Measurements from ENCODE around the gene LRFN5. TPM values are rescaled to one million over a fixed set of nuclear protein-coding genes. Genes with fewer than 3 reads are reported as not detected.

The LRFN5 gene
- total RNA-seq, 6 donors from 2014 or later, result 0.30 to 3.1 (median 0.96) TPM

GRCh38 chr14:41799817-41800216 lies 193.1 kb downstream of the LRFN5 start:
- Histone ChIP-seq H3K27me3 (no peaks in the 10 kb centered on the region), H3K9me3 (no peaks in the 10 kb centered on the region), H3K4me3 (no peak overlapping the region), H3K36me3 (no peaks in the 10 kb centered on the region), H3K27ac (no peak overlapping the region), H3K4me1 (no peaks in the 10 kb centered on the region)
- 64 to 68% methylated on average over 1 of the region's 1 CpG for WGBS, 2 donors
- TF ChIP-seq POLR2A (IDR thresholded peaks at IDR 0.05), result no peak
- TF ChIP-seq EP300 (IDR thresholded peaks at IDR 0.05), result no peak
- no peak for TF ChIP-seq POLR2AphosphoS5 (IDR thresholded peaks at IDR 0.05)
- TF ChIP-seq, protein P1, sequence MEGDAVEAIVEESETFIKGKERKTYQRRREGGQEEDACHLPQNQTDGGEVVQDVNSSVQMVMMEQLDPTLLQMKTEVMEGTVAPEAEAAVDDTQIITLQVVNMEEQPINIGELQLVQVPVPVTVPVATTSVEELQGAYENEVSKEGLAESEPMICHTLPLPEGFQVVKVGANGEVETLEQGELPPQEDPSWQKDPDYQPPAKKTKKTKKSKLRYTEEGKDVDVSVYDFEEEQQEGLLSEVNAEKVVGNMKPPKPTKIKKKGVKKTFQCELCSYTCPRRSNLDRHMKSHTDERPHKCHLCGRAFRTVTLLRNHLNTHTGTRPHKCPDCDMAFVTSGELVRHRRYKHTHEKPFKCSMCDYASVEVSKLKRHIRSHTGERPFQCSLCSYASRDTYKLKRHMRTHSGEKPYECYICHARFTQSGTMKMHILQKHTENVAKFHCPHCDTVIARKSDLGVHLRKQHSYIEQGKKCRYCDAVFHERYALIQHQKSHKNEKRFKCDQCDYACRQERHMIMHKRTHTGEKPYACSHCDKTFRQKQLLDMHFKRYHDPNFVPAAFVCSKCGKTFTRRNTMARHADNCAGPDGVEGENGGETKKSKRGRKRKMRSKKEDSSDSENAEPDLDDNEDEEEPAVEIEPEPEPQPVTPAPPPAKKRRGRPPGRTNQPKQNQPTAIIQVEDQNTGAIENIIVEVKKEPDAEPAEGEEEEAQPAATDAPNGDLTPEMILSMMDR (IDR thresholded peaks at IDR 0.05), result no peak
- ATAC-seq (ENCODE audit: low FRiP score in 2 of 2), result no peak
- no peak for DNase-seq

- no peak overlapping the region for H3K27ac ChIP-seq
- H3K36me3 ChIP-seq, result no peaks in the 10 kb centered on the region
- no peak for TF ChIP-seq POLR2A (IDR thresholded peaks at IDR 0.05)
- TF ChIP-seq, protein P1 (IDR thresholded peaks at IDR 0.05), result no peak
- no peak for TF ChIP-seq POLR2AphosphoS5 (IDR thresholded peaks at IDR 0.05)
- no peak for TF ChIP-seq EP300 (IDR thresholded peaks at IDR 0.05)
- no peaks in the 10 kb centered on the region for H3K27me3 ChIP-seq
- WGBS, 2 donors, result 64 to 77% methylated on average over 5 of the region's 5 CpGs
- DNase-seq, result no peak
- H3K4me1 ChIP-seq, result no peaks in the 10 kb centered on the region
- H3K9me3 ChIP-seq, result no peaks in the 10 kb centered on the region
- no peak overlapping the region for H3K4me3 ChIP-seq
- ATAC-seq (ENCODE audit: low FRiP score in 2 of 2), result no peak
Observed at GRCh38 chr14:41805633-41806032, 199.0 kb downstream of the LRFN5 start.

GRCh38 chr14:41806366-41806975 lies 199.8 kb downstream of the LRFN5 start:
- TF ChIP-seq, protein P1 (IDR thresholded peaks at IDR 0.05), result no peak
- Histone ChIP-seq H3K9me3 (no peaks in the 10 kb centered on the region), H3K27ac (no peak overlapping the region), H3K4me3 (no peak overlapping the region), H3K4me1 (no peaks in the 10 kb centered on the region), H3K27me3 (no peaks in the 10 kb centered on the region), H3K36me3 (no peaks in the 10 kb centered on the region)
- no peak for DNase-seq
- ATAC-seq (ENCODE audit: low FRiP score in 2 of 2), result no peak
- 63 to 72% methylated on average over 5 of the region's 5 CpGs for WGBS, 2 donors

DNA sequence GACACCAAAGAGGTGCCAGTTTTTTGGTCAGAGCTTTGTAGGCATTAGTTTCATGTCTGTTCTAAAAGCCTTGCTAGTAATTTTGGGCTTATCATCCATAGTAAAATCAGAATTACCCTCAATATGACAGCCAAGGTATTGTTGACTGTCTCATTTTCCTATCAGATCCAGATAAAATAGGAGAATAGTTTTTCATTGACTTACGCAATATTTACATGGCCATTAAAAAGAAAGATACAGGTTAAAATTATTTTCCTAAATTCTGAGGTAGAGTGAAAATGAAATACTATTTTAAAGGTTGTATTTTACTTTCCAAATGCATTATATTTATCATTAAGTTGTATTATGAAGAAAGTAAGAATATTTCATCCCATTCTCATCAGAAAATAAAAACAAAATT lies 203.7 kb downstream of the LRFN5 start:
- TF ChIP-seq EP300 (IDR thresholded peaks at IDR 0.05), result no peak
- TF ChIP-seq, protein P1 (IDR thresholded peaks at IDR 0.05), result no peak
- DNase-seq (no peak), ATAC-seq (ENCODE audit: low FRiP score in 2 of 2) (no peak)
- H3K36me3 ChIP-seq, result no peaks in the 10 kb centered on the region
- H3K27ac ChIP-seq, result no peak overlapping the region
- H3K4me1 ChIP-seq, result no peaks in the 10 kb centered on the region
- 89 to 98% methylated on average over 1 of the region's 1 CpG for WGBS, 2 donors
- H3K9me3 ChIP-seq, result no peaks in the 10 kb centered on the region
- H3K4me3 ChIP-seq, result no peak overlapping the region
- no peaks in the 10 kb centered on the region for H3K27me3 ChIP-seq

DNA sequence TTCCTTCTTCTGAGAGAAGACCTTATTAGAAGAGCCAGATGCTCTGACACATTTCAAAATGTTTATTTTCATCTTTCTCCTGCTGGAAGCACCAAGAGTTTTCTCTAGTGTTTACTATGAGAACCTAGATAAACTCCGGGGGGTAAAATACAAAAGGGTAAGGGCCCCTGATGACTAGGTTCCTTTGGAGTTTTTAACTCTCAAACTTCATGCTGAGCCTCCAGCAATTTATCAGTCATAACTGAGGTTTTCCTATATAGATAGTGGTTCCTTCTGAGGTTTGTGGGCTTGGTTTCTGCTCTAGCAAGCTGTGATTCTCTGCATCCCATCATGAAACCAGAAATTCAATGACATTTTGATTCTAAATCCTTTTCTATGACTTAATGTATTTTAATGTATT lies 210.9 kb downstream of the LRFN5 start:
- 64 to 90% methylated on average over 1 of the region's 1 CpG for WGBS, 2 donors
- TF ChIP-seq, protein P1 (IDR thresholded peaks at IDR 0.05), result no peak
- TF ChIP-seq POLR2A (IDR thresholded peaks at IDR 0.05), result no peak
- no peak for TF ChIP-seq POLR2AphosphoS5 (IDR thresholded peaks at IDR 0.05)
- no peak for TF ChIP-seq EP300 (IDR thresholded peaks at IDR 0.05)
- no peak for ATAC-seq (ENCODE audit: low FRiP score in 2 of 2)
- no peaks in the 10 kb centered on the region for H3K27me3 ChIP-seq
- H3K27ac ChIP-seq, result no peak overlapping the region
- no peaks in the 10 kb centered on the region for H3K4me1 ChIP-seq
- no peak overlapping the region for H3K4me3 ChIP-seq
- no peaks in the 10 kb centered on the region for H3K36me3 ChIP-seq
- DNase-seq, result no peak
- no peaks in the 10 kb centered on the region for H3K9me3 ChIP-seq

Data from upper lobe of left lung (tissue), 6 donors.